ENCODE results near the gene BATF2.

BATF2 gene

GRCh38 chr11:64998690-64999431, 2.1 kb upstream of the BATF2 start:
- in situ Hi-C loops (cut with HindIII; ENCODE audit: low pct_ligation_motif_present, low sequenced_read_pairs), result no loop called here
- DNase-seq, result no peak

GRCh38 chr11:64998141-64998540, 1.4 kb upstream of the BATF2 start:
- H3K4me3 ChIP-seq (ENCODE audit: low read depth, low read length), result no peak overlapping the region
- in situ Hi-C loops (cut with HindIII; ENCODE audit: low pct_ligation_motif_present, low sequenced_read_pairs), result no loop called here
- no peaks in the 10 kb centered on the region for H3K27me3 ChIP-seq (replicated peaks)
- no peaks in the 10 kb centered on the region for H3K36me3 ChIP-seq (replicated peaks)
- H3K27ac ChIP-seq, result no peak overlapping the region
- TF ChIP-seq, protein P1, sequence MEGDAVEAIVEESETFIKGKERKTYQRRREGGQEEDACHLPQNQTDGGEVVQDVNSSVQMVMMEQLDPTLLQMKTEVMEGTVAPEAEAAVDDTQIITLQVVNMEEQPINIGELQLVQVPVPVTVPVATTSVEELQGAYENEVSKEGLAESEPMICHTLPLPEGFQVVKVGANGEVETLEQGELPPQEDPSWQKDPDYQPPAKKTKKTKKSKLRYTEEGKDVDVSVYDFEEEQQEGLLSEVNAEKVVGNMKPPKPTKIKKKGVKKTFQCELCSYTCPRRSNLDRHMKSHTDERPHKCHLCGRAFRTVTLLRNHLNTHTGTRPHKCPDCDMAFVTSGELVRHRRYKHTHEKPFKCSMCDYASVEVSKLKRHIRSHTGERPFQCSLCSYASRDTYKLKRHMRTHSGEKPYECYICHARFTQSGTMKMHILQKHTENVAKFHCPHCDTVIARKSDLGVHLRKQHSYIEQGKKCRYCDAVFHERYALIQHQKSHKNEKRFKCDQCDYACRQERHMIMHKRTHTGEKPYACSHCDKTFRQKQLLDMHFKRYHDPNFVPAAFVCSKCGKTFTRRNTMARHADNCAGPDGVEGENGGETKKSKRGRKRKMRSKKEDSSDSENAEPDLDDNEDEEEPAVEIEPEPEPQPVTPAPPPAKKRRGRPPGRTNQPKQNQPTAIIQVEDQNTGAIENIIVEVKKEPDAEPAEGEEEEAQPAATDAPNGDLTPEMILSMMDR (IDR thresholded peaks at IDR 0.05; ENCODE audit: low read depth, low read length, missing control alignments), result no peak
- no peak for DNase-seq

More at GRCh38 chr11:64998690-64999431, 2.1 kb upstream of the BATF2 start:
- no peaks in the 10 kb centered on the region for H3K36me3 ChIP-seq (replicated peaks)
- no peak overlapping the region for H3K4me3 ChIP-seq (ENCODE audit: low read depth, low read length)
- TF ChIP-seq, protein P1 (IDR thresholded peaks at IDR 0.05; ENCODE audit: low read depth, low read length, missing control alignments), result no peak
- H3K27me3 ChIP-seq (replicated peaks), result no peaks in the 10 kb centered on the region
- no peak overlapping the region for H3K27ac ChIP-seq

DNA sequence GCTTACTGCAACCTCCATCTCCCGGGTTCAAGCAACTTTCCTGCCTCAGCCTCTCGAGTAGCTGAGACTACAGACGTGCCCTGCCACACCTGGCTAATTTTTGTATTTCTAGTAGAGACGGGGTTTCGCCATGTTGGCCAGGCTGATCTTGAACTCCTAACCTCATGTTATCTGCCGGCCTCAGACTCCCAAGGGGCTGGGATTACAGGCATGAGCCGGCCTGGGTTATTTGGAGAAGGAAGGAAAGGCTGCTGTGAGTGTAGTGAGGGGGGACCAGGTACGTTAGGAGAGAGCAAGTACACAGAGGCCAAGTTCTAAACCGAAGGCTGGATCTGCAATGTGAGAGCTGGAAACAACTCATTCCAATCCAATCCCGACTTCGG, 453 bp downstream of the BATF2 start:
- TF ChIP-seq, protein P1 (IDR thresholded peaks at IDR 0.05; ENCODE audit: low read depth, low read length, missing control alignments), result no peak
- no peak for DNase-seq
- Histone ChIP-seq H3K4me3 (ENCODE audit: low read depth, low read length) (peak overlapping the region; percentile 35), H3K27ac (no peak overlapping the region), H3K36me3 (replicated peaks) (no peaks in the 10 kb centered on the region), H3K27me3 (replicated peaks) (no peaks in the 10 kb centered on the region)
- in situ Hi-C loops (cut with HindIII; ENCODE audit: low pct_ligation_motif_present, low sequenced_read_pairs), result no loop called here

DNA sequence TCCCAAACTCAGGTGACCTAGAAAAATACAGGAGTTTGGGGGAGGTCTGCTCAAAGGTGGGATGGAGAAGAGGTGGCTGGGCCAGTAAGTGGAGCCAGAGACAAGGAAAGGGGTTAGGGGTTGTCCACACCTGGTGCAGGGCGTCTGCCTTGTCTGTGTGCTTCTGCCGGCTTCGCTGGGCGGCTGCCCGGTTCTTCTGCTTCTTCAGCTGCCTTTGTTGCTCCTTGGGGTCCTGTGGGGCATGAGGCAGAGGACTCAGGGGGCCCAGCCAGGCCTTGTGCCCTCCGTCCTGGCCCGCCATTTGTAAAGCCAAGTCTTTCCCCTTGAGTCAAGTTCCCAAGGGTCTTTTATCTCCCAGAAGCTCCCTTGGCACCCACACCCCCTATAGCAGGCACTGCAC, 2.5 kb downstream of the BATF2 start:
- no peaks in the 10 kb centered on the region for H3K27me3 ChIP-seq (replicated peaks)
- TF ChIP-seq, protein P1 (IDR thresholded peaks at IDR 0.05; ENCODE audit: low read depth, low read length, missing control alignments), result no peak
- no peaks in the 10 kb centered on the region for H3K36me3 ChIP-seq (replicated peaks)
- no peak overlapping the region for H3K4me3 ChIP-seq (ENCODE audit: low read depth, low read length)
- H3K27ac ChIP-seq, result no peak overlapping the region
- in situ Hi-C loops (cut with HindIII; ENCODE audit: low pct_ligation_motif_present, low sequenced_read_pairs), result no loop called here
- DNase-seq, result no peak

DNA sequence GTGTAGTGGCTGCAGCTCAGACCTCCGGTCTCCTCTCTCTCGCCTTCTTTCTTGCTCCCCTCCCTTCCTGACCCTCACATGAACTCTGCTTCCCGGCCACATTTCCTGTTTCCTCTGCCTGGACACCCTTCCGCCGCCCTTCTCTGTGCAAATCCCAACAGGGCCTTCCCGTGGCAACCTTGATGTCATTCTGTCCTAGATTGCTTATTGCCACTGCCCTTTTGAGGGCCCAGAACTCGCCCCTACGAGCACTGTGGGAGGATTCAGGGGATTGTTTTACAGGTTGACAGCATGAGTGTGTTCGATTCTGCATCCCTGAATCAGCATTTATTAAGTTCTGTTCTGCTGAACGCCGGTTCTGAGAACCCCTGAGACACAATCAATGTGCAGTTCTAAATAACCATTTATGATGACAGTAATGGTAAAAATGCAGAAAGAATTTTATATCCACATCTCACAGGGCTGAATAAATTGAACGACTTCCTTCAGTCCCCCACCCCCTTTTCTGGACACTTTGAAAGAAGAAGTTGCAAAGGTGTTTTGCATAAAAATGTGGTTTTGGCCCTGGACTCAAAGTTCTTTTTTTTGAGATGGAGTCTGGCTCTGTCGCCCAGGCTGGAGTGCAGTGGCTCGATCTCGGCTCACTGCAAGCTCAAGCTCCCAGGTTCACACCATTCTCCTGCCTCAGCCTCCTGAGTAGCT, 6.4 kb downstream of the BATF2 start:
- in situ Hi-C loops (cut with HindIII; ENCODE audit: low pct_ligation_motif_present, low sequenced_read_pairs), result no loop called here
- H3K4me3 ChIP-seq (ENCODE audit: low read depth, low read length), result no peak overlapping the region
- no peaks in the 10 kb centered on the region for H3K27me3 ChIP-seq (replicated peaks)
- DNase-seq, result peak; percentile 26
- TF ChIP-seq, protein P1 (IDR thresholded peaks at IDR 0.05; ENCODE audit: low read depth, low read length, missing control alignments), result no peak
- no peak overlapping the region for H3K27ac ChIP-seq
- H3K36me3 ChIP-seq (replicated peaks), result no peaks in the 10 kb centered on the region
